PFSK-1 (cell line): Measurements from ENCODE around the gene TRIM43B.

Source experiments
- FOXP2 ChIP-seq: optimal IDR thresholded peaks from 2 replicates; pipeline ENCODE3; 2011; ENCODE audit warnings: borderline replicate concordance, control low read depth, inconsistent platforms; ENCODE audit not compliant: insufficient read depth; ENCODE audit errors: extremely low read length, extremely low read depth
- POLR2AphosphoS5 ChIP-seq: IDR thresholded peaks from 2 replicates; pipeline ENCODE4 v1.6.1; 2012; ENCODE audit warnings: low read depth, mild to moderate bottlenecking, control low read depth, low read length, moderate library complexity

DNA sequence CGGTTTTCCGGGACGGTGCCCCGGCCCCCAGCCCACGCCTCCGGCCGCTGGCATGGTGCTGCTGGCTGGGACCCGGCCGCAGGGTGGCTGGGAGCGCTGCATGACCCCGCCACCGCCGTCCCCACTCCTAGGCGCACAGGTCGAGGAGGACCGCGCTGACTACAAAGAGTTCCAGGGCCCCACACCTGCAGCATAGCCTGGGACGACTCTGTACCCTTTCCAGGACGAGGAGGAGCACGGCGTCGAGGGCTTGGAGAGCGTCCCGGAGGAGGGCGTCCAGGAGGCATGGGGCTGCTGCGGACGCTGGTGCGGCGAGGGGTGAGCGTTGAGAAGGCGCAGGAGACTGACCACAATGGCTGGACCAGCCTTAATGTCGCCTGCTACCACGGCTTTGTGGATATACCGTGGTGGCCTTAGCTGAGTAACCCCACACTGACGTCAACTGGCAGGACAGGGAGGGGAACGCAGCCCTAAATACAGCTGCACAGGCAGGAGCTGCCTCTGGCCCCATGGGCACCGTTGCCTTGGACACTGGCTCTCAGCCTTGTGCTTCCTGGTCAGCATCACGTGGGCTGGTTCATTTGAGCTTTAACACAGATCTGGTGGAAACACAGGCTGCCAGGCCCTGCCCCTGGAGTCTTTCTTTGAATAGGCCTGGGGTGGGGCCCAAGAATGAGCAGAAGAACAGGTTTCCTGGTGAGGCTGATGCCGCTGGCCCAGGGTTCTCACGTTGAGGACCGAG is 40.9 kb upstream of the TRIM43B start:
- TF ChIP-seq POLR2AphosphoS5 (no peak), FOXP2 (no peak)
